ENCODE results near the gene WWOX. TPM values are rescaled to one million over a fixed set of nuclear protein-coding genes. Genes with fewer than 3 reads are reported as not detected.

The WWOX gene
- total and polyA plus RNA-seq, 2 of the 13 experiments (the other 11 are each of a cell fraction or from before 2014, with no cell fraction given) = 9.1 to 37.4 TPM

DNA sequence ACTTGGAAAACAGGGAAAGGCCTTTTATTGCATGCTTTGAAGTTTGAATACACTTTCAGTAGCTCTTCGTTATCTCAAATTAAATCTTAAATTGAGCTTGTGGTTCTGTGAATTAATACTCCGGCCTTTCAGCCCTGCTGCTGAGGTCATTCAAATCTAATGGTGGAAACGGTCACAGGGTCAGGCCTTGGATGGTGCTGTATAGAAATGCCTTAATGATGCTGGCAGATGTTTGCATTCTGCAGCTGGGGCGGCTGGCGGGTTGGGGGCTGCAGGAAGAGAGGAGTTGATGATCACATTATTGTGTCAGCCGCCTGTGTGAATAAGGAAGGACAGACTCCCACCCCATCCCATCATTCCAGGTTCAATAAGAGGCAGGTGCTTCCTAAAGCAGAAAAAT lies 723.6 kb downstream of the WWOX start (continued):
- TF ChIP-seq TCF12 (IDR thresholded peaks at IDR 0.05) (no peak), TCF12 (CRISPR knock-in tag; IDR thresholded peaks at IDR 0.05) (no peak), AKAP8 (CRISPR knock-in tag; IDR thresholded peaks at IDR 0.05) (no peak)
- TF ChIP-seq, protein P1, sequence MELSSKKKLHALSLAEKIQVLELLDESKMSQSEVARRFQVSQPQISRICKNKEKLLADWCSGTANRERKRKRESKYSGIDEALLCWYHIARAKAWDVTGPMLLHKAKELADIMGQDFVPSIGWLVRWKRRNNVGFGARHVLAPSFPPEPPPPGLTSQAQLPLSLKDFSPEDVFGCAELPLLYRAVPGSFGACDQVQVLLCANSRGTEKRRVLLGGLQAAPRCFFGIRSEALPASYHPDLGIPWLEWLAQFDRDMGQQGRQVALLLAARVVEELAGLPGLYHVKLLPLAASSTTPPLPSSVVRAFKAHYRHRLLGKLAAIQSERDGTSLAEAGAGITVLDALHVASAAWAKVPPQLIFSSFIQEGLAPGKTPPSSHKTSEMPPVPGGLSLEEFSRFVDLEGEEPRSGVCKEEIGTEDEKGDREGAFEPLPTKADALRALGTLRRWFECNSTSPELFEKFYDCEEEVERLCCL (CRISPR knock-in tag; IDR thresholded peaks at IDR 0.05; ENCODE audit: borderline replicate concordance) = no peak

DNA sequence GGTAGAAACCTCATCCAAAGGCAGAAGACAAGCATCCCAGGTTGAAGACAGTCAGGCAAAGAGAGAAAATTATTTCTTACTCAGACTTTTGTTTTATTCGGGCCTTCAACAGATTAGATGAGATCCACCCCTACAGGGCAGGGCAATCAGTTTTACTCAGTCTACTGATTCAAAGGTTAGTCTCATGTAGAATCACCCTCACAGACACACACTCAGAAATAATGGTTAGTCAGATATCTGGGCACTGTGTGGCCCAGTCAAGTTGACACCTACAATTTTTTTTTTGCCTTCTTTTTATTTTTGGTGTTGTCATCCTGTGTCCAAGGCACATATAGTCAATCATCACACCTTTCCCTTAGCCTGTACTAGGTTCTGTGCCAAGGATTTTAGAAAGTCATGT lies 729.8 kb downstream of the WWOX start:
- no peaks in the 10 kb centered on the region for H3K4me1 ChIP-seq (ENCODE audit: insufficient read depth, low read length)
- H4K20me1 ChIP-seq (ENCODE audit: insufficient read depth, low read length) = no peaks in the 10 kb centered on the region
- 100% methylated on average over 1 of the region's 1 CpG for WGBS (ENCODE audit: low lambda C conversion rate)
- H3K36me3 ChIP-seq (replicated peaks in 1 of 2; ENCODE audit: control insufficient read depth in 1 of 2, insufficient read depth in 2 of 2, low read length in 2 of 2) = no peaks in the 10 kb centered on the region
- no peak overlapping the region for H3K4me3 ChIP-seq (replicated peaks in 1 of 3; ENCODE audit: insufficient read depth in 1 of 3, low read depth in 2 of 3, low read length in 3 of 3)
- no peak overlapping the region for H2AFZ ChIP-seq (ENCODE audit: low read length)
- H3K9me3 ChIP-seq (ENCODE audit: low read length) = no peaks in the 10 kb centered on the region
- H3K79me2 ChIP-seq (ENCODE audit: insufficient read depth, low read length) = no peaks in the 10 kb centered on the region
- intact Hi-C loops (cut with micrococcal nuclease; ENCODE audit: unreplicated experiment) (no loop called here), in situ Hi-C loops (cut with HindIII; ENCODE audit: extremely low pct_ligation_motif_present, low pct_unique_long_range_greater_than_20kb) (no loop called here)
- no peak for ATAC-seq
- POLR2A ChIA-PET = no interaction called here
- no peak overlapping the region for H3K4me2 ChIP-seq (ENCODE audit: low read depth, low read length)
- no peak overlapping the region for H3K27ac ChIP-seq (ENCODE audit: extremely low read length, insufficient read depth, low read length)
- no peak overlapping the region for H3K9ac ChIP-seq (ENCODE audit: insufficient read depth, low read depth, low read length)
- no peak for FAIRE-seq
- no peaks in the 10 kb centered on the region for H3K27me3 ChIP-seq (ENCODE audit: control insufficient read depth in 1 of 2, insufficient read depth in 2 of 2, low read length in 2 of 2)
- BruUV-seq (replicated peaks) = no TSS peak
- DNase-seq (ENCODE audit: low spot score) = no peak
- CTCF ChIA-PET (ENCODE audit: low intra/inter-chr PET ratio, low total read pairs) = no interaction called here
- TF ChIP-seq, protein P2, sequence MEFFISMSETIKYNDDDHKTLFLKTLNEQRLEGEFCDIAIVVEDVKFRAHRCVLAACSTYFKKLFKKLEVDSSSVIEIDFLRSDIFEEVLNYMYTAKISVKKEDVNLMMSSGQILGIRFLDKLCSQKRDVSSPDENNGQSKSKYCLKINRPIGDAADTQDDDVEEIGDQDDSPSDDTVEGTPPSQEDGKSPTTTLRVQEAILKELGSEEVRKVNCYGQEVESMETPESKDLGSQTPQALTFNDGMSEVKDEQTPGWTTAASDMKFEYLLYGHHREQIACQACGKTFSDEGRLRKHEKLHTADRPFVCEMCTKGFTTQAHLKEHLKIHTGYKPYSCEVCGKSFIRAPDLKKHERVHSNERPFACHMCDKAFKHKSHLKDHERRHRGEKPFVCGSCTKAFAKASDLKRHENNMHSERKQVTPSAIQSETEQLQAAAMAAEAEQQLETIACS (CRISPR knock-in tag; IDR thresholded peaks at IDR 0.05) = no peak
- TF ChIP-seq NR2F6 (IDR thresholded peaks at IDR 0.05) (no peak), NR2F6 (CRISPR knock-in tag; IDR thresholded peaks at IDR 0.05) (no peak), ARHGAP35 (CRISPR knock-in tag; IDR thresholded peaks at IDR 0.05; ENCODE audit: borderline replicate concordance) (no peak), TCF12 (IDR thresholded peaks at IDR 0.05) (no peak), TCF12 (CRISPR knock-in tag; IDR thresholded peaks at IDR 0.05) (no peak), PTBP1 (IDR thresholded peaks at IDR 0.05; ENCODE audit: low read depth, low read length, poor library complexity, severe bottlenecking) (no peak), ZFY (CRISPR knock-in tag; IDR thresholded peaks at IDR 0.05) (no peak), ZNF296 (CRISPR knock-in tag; conservative IDR thresholded peaks at IDR 0.05) (no peak), ATRX (CRISPR knock-in tag; IDR thresholded peaks at IDR 0.05; ENCODE audit: borderline replicate concordance) (no peak)
- TF ChIP-seq, protein P3, sequence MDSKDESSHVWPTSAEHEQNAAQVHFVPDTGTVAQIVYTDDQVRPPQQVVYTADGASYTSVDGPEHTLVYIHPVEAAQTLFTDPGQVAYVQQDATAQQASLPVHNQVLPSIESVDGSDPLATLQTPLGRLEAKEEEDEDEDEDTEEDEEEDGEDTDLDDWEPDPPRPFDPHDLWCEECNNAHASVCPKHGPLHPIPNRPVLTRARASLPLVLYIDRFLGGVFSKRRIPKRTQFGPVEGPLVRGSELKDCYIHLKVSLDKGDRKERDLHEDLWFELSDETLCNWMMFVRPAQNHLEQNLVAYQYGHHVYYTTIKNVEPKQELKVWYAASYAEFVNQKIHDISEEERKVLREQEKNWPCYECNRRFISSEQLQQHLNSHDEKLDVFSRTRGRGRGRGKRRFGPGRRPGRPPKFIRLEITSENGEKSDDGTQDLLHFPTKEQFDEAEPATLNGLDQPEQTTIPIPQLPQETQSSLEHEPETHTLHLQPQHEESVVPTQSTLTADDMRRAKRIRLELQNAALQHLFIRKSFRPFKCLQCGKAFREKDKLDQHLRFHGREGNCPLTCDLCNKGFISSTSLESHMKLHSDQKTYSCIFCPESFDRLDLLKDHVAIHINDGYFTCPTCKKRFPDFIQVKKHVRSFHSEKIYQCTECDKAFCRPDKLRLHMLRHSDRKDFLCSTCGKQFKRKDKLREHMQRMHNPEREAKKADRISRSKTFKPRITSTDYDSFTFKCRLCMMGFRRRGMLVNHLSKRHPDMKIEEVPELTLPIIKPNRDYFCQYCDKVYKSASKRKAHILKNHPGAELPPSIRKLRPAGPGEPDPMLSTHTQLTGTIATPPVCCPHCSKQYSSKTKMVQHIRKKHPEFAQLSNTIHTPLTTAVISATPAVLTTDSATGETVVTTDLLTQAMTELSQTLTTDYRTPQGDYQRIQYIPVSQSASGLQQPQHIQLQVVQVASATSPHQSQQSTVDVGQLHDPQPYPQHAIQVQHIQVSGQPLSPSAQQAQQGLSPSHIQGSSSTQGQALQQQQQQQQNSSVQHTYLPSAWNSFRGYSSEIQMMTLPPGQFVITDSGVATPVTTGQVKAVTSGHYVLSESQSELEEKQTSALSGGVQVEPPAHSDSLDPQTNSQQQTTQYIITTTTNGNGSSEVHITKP (CRISPR knock-in tag; IDR thresholded peaks at IDR 0.05; ENCODE audit: low read depth) = no peak
- TF ChIP-seq, protein P4, sequence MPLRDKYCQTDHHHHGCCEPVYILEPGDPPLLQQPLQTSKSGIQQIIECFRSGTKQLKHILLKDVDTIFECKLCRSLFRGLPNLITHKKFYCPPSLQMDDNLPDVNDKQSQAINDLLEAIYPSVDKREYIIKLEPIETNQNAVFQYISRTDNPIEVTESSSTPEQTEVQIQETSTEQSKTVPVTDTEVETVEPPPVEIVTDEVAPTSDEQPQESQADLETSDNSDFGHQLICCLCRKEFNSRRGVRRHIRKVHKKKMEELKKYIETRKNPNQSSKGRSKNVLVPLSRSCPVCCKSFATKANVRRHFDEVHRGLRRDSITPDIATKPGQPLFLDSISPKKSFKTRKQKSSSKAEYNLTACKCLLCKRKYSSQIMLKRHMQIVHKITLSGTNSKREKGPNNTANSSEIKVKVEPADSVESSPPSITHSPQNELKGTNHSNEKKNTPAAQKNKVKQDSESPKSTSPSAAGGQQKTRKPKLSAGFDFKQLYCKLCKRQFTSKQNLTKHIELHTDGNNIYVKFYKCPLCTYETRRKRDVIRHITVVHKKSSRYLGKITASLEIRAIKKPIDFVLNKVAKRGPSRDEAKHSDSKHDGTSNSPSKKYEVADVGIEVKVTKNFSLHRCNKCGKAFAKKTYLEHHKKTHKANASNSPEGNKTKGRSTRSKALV (CRISPR knock-in tag; IDR thresholded peaks at IDR 0.05) = no peak
- TF ChIP-seq, protein P5, sequence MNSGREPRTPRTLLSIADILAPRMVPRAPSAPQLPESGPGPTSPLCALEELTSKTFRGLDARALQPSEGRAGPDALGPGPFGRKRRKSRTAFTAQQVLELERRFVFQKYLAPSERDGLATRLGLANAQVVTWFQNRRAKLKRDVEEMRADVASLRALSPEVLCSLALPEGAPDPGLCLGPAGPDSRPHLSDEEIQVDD (CRISPR knock-in tag; IDR thresholded peaks at IDR 0.05; ENCODE audit: borderline replicate concordance) = no peak
